HepG2 (cell line): ENCODE results near the gene FHL3. TPM values are rescaled to one million over a fixed set of nuclear protein-coding genes. Genes with fewer than 3 reads are reported as not detected.
A peak's percentile ranks its signal among the peaks of the same experiment; 100 is the strongest.

Experiments used
- EZH2 ChIP-seq: conservative IDR thresholded peaks from 2 replicates; pipeline ENCODE4 v1.6.1; 2012; ENCODE audit warnings: mild to moderate bottlenecking, low read depth, low read length, moderate library complexity
- GPN1 ChIP-seq: sonication (generic); formaldehyde crosslinking; IDR thresholded peaks from 2 replicates; pipeline ENCODE4 v1.5.1; 2020; ENCODE audit warnings: missing genetic modification reagents, borderline replicate concordance
- JARID2 ChIP-seq: sonication (generic); formaldehyde crosslinking; IDR thresholded peaks from 2 replicates; pipeline ENCODE4 v1.8.1; 2023; ENCODE audit warnings: missing genetic modification reagents, inconsistent platforms; ENCODE audit not compliant: insufficient replicate concordance
- KDM5A ChIP-seq: fragments of 200-600 bp; sonication (generic); IDR thresholded peaks from 2 replicates; pipeline ENCODE4 v1.7.0; 2018; ENCODE audit warnings: antibody characterized with exemption, mild to moderate bottlenecking, low read length, borderline replicate concordance
- NR2C2 ChIP-seq: sonication (generic); formaldehyde crosslinking; IDR thresholded peaks from 2 replicates; pipeline ENCODE4 v1.4.0; 2020; ENCODE audit warnings: missing genetic modification reagents, mild to moderate bottlenecking, moderate library complexity, borderline replicate concordance
- SP2 ChIP-seq: sonication (generic); formaldehyde crosslinking; IDR thresholded peaks from 2 replicates; pipeline ENCODE4 v1.5.1; 2020; ENCODE audit warnings: mild to moderate bottlenecking, missing genetic modification reagents
- TBP ChIP-seq: sonication (generic); formaldehyde crosslinking; IDR thresholded peaks from 2 replicates; pipeline ENCODE4 v1.5.0; 2020; ENCODE audit warnings: missing genetic modification reagents
- ZBTB42 ChIP-seq: sonication (generic); formaldehyde crosslinking; IDR thresholded peaks from 2 replicates; pipeline ENCODE4 v1.5.0; 2020; ENCODE audit warnings: mild to moderate bottlenecking, missing genetic modification reagents
- ZNF431 ChIP-seq: sonication (generic); formaldehyde crosslinking; IDR thresholded peaks from 2 replicates; pipeline ENCODE4 v1.9.0; 2022; ENCODE audit warnings: missing genetic modification reagents, low read depth, mild to moderate bottlenecking, borderline replicate concordance
- ZNF543 ChIP-seq: sonication (generic); formaldehyde crosslinking; IDR thresholded peaks from 2 replicates; pipeline ENCODE4 v1.4.0; 2020; ENCODE audit warnings: mild to moderate bottlenecking, missing genetic modification reagents
- ZNF616 ChIP-seq: sonication (generic); formaldehyde crosslinking; IDR thresholded peaks from 2 replicates; pipeline ENCODE4 v1.5.0; 2020; ENCODE audit warnings: low read depth, mild to moderate bottlenecking, missing genetic modification reagents
- ZNF660 ChIP-seq: sonication (generic); formaldehyde crosslinking; IDR thresholded peaks from 2 replicates; pipeline ENCODE4 v1.5.1; 2020; ENCODE audit warnings: mild to moderate bottlenecking, low read depth, missing genetic modification reagents, borderline replicate concordance
- ZNF781 ChIP-seq: sonication (generic); formaldehyde crosslinking; IDR thresholded peaks from 2 replicates; pipeline ENCODE4 v1.5.1; 2020; ENCODE audit warnings: borderline replicate concordance, mild to moderate bottlenecking, missing genetic modification reagents; ENCODE audit errors: not compliant biosample characterization
- ZNF891 ChIP-seq: sonication (generic); formaldehyde crosslinking; IDR thresholded peaks from 2 replicates; pipeline ENCODE4 v1.5.0; 2020; ENCODE audit warnings: mild to moderate bottlenecking, missing genetic modification reagents
- ZSCAN30 ChIP-seq: sonication (generic); formaldehyde crosslinking; IDR thresholded peaks from 2 replicates; pipeline ENCODE4 v1.5.0; 2020; ENCODE audit warnings: mild to moderate bottlenecking, missing genetic modification reagents
- ZSCAN31 ChIP-seq: sonication (generic); formaldehyde crosslinking; IDR thresholded peaks from 2 replicates; pipeline ENCODE4 v1.5.0; 2020; ENCODE audit warnings: low read depth, mild to moderate bottlenecking, missing genetic modification reagents
- polyA plus RNA-seq, 8 experiments: library from polyadenylated mRNA; depleted of rRNA in 3 of 8; stranded (reverse) in 7 of 8; unstranded in 1 of 8; fragments of >200 nt; fragmentation: Illumina TruSeq in 4 of 8; extraction: Trizol in 4 of 8; gene quantifications; 2 replicates each; pipeline versions ENCODE4 v1.2.1 to v1.2.3, GENCODE V29; 2011 to 2016; ENCODE audit warnings: low read depth in 4 of 8, missing spikeins in 1 of 8, mixed read lengths in 1 of 8; ENCODE audit not compliant: insufficient read depth in 1 of 8
- total RNA-seq, 5 experiments: library from RNA; depleted of rRNA; stranded (reverse); fragments of >200 nt; fragmentation: Illumina TruSeq; extraction: Trizol; gene quantifications; 2 replicates each; pipeline ENCODE4 v1.2.3, GENCODE V29; 2016; ENCODE audit warnings: low read depth in 1 of 5
- TF ChIP-seq, protein P1 (sequence below): sonication (generic); formaldehyde crosslinking; IDR thresholded peaks from 2 replicates; pipeline ENCODE4 v1.4.0; 2020; ENCODE audit warnings: missing genetic modification reagents, low read depth, mild to moderate bottlenecking, borderline replicate concordance
- TF ChIP-seq, protein P2 (sequence below): sonication (generic); formaldehyde crosslinking; IDR thresholded peaks from 2 replicates; pipeline ENCODE4 v1.4.0; 2020; ENCODE audit warnings: mild to moderate bottlenecking, low read depth, missing genetic modification reagents
- TF ChIP-seq, protein P3 (sequence below): sonication (generic); formaldehyde crosslinking; IDR thresholded peaks from 2 replicates; pipeline ENCODE4 v1.4.0; 2020; ENCODE audit warnings: mild to moderate bottlenecking, missing genetic modification reagents
- TF ChIP-seq, protein P4 (sequence below): sonication (generic); formaldehyde crosslinking; IDR thresholded peaks from 2 replicates; pipeline ENCODE4 v1.4.0; 2020; ENCODE audit warnings: missing genetic modification reagents
- TF ChIP-seq, protein P5 (sequence below): sonication (generic); formaldehyde crosslinking; IDR thresholded peaks from 2 replicates; pipeline ENCODE4 v1.5.0; 2020; ENCODE audit warnings: mild to moderate bottlenecking, missing genetic modification reagents

Gene FHL3
- total and polyA plus RNA-seq, 2 of the 13 experiments (the other 11 are each of a cell fraction or from before 2014, with no cell fraction given), result 2.8 to 6.6 TPM

DNA sequence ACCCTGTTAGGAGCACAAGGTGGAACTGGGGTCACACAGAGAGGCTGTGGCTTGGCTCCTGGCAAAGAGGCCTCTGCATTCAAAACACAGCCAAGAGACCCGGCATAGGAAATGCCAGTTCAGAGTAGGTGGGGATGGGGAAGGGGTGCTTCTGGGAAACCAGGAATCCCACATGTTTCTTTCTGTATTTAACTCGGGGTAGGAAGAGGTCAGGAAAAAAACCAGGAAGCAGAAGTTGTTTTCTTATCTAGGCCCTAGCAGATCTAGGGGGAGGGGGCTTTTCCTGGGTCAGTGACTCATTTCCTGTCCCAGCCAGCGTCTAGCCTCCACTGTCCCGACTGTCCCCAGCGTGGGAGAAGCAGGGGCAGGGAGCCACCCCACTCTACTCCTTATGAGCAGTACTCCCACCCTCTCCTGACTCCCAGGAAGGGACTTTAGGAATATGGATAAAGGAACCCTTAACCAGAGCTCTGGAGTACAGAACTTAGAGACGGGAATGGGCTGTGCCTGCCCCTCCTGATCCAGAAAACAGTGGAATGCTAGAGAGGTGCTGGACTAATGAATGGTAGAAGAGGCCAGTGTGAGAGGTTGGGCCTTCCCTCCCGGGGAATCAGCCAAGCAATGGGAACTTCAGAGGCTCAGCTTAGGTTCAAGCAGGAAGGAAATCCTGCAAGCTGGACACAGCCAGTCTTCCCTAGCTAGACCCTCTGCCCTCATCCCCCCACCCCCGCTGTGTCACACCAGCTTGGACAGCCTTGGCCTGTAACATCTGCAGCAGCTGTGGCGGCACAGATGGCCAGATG lies 5.7 kb downstream of the FHL3 start (continued):
- TF ChIP-seq, protein P1, sequence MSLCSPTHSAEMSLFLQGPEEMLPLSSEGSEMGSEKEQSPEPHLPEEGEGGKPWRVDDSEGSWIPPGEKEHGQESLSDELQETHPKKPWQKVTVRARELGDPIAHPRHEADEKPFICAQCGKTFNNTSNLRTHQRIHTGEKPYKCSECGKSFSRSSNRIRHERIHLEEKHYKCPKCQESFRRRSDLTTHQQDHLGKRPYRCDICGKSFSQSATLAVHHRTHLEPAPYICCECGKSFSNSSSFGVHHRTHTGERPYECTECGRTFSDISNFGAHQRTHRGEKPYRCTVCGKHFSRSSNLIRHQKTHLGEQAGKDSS, result no peak; the same call in 1 of the 2 replicates
- no peak for TF ChIP-seq GPN1
- no peak for TF ChIP-seq ZSCAN30 (CRISPR knock-in tag)
- no peak for TF ChIP-seq ZNF616 (CRISPR knock-in tag)
- TF ChIP-seq ZNF781 (CRISPR knock-in tag), result peak; percentile 51
- no peak for TF ChIP-seq SP2 (CRISPR knock-in tag)
- TF ChIP-seq ZBTB42 (CRISPR knock-in tag), result peak; percentile 95
- TF ChIP-seq ZNF660 (CRISPR knock-in tag), result no peak
- TF ChIP-seq, protein P2, sequence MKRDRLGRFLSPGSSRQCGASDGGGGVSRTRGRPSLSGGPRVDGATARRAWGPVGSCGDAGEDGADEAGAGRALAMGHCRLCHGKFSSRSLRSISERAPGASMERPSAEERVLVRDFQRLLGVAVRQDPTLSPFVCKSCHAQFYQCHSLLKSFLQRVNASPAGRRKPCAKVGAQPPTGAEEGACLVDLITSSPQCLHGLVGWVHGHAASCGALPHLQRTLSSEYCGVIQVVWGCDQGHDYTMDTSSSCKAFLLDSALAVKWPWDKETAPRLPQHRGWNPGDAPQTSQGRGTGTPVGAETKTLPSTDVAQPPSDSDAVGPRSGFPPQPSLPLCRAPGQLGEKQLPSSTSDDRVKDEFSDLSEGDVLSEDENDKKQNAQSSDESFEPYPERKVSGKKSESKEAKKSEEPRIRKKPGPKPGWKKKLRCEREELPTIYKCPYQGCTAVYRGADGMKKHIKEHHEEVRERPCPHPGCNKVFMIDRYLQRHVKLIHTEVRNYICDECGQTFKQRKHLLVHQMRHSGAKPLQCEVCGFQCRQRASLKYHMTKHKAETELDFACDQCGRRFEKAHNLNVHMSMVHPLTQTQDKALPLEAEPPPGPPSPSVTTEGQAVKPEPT (CRISPR knock-in tag), result no peak
- TF ChIP-seq KDM5A, result no peak
- no peak for TF ChIP-seq EZH2
- TF ChIP-seq, protein P3, sequence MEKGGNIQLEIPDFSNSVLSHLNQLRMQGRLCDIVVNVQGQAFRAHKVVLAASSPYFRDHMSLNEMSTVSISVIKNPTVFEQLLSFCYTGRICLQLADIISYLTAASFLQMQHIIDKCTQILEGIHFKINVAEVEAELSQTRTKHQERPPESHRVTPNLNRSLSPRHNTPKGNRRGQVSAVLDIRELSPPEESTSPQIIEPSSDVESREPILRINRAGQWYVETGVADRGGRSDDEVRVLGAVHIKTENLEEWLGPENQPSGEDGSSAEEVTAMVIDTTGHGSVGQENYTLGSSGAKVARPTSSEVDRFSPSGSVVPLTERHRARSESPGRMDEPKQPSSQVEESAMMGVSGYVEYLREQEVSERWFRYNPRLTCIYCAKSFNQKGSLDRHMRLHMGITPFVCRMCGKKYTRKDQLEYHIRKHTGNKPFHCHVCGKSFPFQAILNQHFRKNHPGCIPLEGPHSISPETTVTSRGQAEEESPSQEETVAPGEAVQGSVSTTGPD, result no peak
- TF ChIP-seq NR2C2 (CRISPR knock-in tag), result peak; percentile 40; the same call in 1 of the 2 replicates
- TF ChIP-seq ZNF431 (CRISPR knock-in tag), result no peak
- TF ChIP-seq ZNF543, result no peak
- TF ChIP-seq, protein P4, sequence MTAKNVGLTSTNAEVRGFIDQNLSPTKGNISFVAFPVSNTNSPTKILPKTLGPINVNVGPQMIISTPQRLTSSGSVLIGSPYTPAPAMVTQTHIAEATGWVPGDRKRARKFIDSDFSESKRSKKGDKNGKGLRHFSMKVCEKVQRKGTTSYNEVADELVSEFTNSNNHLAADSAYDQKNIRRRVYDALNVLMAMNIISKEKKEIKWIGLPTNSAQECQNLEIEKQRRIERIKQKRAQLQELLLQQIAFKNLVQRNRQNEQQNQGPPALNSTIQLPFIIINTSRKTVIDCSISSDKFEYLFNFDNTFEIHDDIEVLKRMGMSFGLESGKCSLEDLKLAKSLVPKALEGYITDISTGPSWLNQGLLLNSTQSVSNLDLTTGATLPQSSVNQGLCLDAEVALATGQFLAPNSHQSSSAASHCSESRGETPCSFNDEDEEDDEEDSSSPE, result no peak
- no peak for TF ChIP-seq ZSCAN31
- no peak for TF ChIP-seq ZNF891 (CRISPR knock-in tag)
- TF ChIP-seq, protein P5, sequence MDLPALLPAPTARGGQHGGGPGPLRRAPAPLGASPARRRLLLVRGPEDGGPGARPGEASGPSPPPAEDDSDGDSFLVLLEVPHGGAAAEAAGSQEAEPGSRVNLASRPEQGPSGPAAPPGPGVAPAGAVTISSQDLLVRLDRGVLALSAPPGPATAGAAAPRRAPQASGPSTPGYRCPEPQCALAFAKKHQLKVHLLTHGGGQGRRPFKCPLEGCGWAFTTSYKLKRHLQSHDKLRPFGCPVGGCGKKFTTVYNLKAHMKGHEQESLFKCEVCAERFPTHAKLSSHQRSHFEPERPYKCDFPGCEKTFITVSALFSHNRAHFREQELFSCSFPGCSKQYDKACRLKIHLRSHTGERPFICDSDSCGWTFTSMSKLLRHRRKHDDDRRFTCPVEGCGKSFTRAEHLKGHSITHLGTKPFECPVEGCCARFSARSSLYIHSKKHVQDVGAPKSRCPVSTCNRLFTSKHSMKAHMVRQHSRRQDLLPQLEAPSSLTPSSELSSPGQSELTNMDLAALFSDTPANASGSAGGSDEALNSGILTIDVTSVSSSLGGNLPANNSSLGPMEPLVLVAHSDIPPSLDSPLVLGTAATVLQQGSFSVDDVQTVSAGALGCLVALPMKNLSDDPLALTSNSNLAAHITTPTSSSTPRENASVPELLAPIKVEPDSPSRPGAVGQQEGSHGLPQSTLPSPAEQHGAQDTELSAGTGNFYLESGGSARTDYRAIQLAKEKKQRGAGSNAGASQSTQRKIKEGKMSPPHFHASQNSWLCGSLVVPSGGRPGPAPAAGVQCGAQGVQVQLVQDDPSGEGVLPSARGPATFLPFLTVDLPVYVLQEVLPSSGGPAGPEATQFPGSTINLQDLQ, result no peak
- TF ChIP-seq TBP (CRISPR knock-in tag), result no peak
- no peak for TF ChIP-seq JARID2 (CRISPR knock-in tag)
